ENCODE results near the gene PHF12. TPM values are rescaled to one million over a fixed set of nuclear protein-coding genes. Genes with fewer than 3 reads are reported as not detected.

Gene PHF12
- total and polyA plus RNA-seq, 10 donors: 16.2 to 118 (median 76.1) TPM

DNA sequence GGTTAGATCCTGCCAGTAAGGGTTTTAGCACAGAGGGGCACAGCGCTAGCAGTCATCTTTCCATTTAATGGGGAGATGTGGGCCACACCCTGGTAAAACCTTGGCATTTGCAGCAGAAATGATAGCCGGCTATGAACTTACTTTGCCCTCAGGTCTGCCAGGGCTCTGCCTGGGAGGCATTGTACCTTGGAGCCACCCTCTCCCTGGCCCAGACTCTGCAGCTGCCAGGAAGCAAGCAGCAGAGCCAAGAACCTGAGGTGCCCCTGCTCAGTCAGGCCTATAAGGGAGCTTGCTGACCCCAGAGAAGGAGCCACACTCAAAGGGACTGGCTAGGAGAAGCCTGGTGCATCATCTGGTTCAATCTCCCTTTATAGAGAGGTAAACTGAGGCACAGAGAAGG is 23.7 kb upstream of the PHF12 start:
- no peaks in the 10 kb centered on the region for H3K9me3 ChIP-seq
- no peak for DNase-seq
- H3K4me3 ChIP-seq: no peak overlapping the region
- intact Hi-C loops (cut with DNase I; ENCODE audit: low total_unique reads): no loop called here
- no peaks in the 10 kb centered on the region for H3K36me3 ChIP-seq
- H3K27ac ChIP-seq: no peak overlapping the region
- WGBS, 5 donors: 80 to 96% (median 93%) methylated on average over 2 of the region's 2 CpGs
- peaks cover 0 to 3% (median 0%) of the 10 kb centered on the region in 7 donors for H3K27me3 ChIP-seq (replicated peaks in 1 of 7)
- peaks cover 0 to 25% (median 4%) of the 10 kb centered on the region in 6 donors for H3K4me1 ChIP-seq
- TF ChIP-seq, protein P1, sequence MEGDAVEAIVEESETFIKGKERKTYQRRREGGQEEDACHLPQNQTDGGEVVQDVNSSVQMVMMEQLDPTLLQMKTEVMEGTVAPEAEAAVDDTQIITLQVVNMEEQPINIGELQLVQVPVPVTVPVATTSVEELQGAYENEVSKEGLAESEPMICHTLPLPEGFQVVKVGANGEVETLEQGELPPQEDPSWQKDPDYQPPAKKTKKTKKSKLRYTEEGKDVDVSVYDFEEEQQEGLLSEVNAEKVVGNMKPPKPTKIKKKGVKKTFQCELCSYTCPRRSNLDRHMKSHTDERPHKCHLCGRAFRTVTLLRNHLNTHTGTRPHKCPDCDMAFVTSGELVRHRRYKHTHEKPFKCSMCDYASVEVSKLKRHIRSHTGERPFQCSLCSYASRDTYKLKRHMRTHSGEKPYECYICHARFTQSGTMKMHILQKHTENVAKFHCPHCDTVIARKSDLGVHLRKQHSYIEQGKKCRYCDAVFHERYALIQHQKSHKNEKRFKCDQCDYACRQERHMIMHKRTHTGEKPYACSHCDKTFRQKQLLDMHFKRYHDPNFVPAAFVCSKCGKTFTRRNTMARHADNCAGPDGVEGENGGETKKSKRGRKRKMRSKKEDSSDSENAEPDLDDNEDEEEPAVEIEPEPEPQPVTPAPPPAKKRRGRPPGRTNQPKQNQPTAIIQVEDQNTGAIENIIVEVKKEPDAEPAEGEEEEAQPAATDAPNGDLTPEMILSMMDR (IDR thresholded peaks at IDR 0.05 in 8 of 11, conservative IDR thresholded peaks at IDR 0.05 in 3 of 11): no peak
- TF ChIP-seq POLR2A (IDR thresholded peaks at IDR 0.05) (no peak), POLR2AphosphoS5 (IDR thresholded peaks at IDR 0.05) (no peak)

DNA sequence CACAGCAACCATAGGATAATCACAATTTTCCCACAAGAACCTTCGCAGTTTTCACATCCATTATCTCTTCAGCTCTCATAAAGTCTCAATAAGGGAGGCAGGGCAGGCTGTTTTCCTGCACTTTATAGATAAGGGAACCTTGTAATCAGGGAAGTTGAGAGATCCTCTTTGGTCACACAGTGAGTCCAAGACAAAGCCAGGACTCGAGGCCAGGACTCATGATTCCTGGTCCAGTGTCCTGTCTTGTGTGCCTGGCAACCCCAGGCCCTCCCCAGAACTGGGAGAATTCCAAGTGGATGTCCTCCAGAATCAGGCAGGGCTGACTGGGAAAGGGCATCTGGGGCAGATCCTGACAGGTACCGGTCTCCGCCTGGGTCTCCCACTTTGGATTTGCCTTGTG is 23.1 kb upstream of the PHF12 start:
- peaks cover 0 to 27% (median 4%) of the 10 kb centered on the region in 6 donors for H3K4me1 ChIP-seq
- WGBS, 5 donors: 77 to 89% (median 79%) methylated on average over 4 of the region's 4 CpGs
- no peak overlapping the region for H3K27ac ChIP-seq
- intact Hi-C loops (cut with DNase I; ENCODE audit: low total_unique reads): no loop called here
- TF ChIP-seq POLR2A (IDR thresholded peaks at IDR 0.05): no peak
- TF ChIP-seq, protein P1 (IDR thresholded peaks at IDR 0.05 in 8 of 11, conservative IDR thresholded peaks at IDR 0.05 in 3 of 11): no peak
- TF ChIP-seq POLR2AphosphoS5 (IDR thresholded peaks at IDR 0.05): no peak
- no peak for DNase-seq
- no peaks in the 10 kb centered on the region for H3K9me3 ChIP-seq
- no peak overlapping the region for H3K4me3 ChIP-seq
- no peaks in the 10 kb centered on the region for H3K36me3 ChIP-seq
- peaks cover 0 to 3% (median 0%) of the 10 kb centered on the region in 7 donors for H3K27me3 ChIP-seq (replicated peaks in 1 of 7)

DNA sequence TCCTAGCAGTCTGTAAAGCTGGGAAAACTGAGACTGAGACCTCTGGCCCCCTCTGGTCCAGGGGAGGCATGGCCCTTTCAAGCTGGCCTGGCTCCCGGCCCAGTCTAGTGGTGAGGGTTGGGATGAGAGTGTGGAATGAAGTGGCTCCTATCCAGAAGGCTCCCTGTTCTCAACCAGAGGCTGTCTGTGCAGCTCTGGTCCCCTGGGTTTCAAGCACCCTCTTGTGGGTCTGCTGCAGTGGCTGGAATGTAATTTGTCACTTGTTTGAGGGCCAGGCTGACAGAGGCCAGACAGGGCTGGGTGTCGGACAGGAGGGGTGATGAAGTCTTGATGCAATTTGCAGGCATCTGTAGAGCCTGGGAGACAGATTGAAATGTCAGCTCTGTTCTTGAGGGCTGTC is 22.1 kb upstream of the PHF12 start:
- Histone ChIP-seq H3K27ac (no peak overlapping the region), H3K4me1 (peaks cover 0 to 36% (median 6%) of the 10 kb centered on the region in 6 donors), H3K9me3 (no peaks in the 10 kb centered on the region), H3K4me3 (no peak overlapping the region), H3K27me3 (replicated peaks in 1 of 7) (peaks cover 0 to 3% (median 0%) of the 10 kb centered on the region in 7 donors), H3K36me3 (no peaks in the 10 kb centered on the region)
- DNase-seq: no peak
- no peak for TF ChIP-seq POLR2A (IDR thresholded peaks at IDR 0.05)
- TF ChIP-seq, protein P1 (IDR thresholded peaks at IDR 0.05 in 8 of 11, conservative IDR thresholded peaks at IDR 0.05 in 3 of 11): peak in 1 of 11 experiments; percentile 11
- peak in 1 of 3 donors; percentile 14 for TF ChIP-seq POLR2AphosphoS5 (IDR thresholded peaks at IDR 0.05)
- WGBS, 5 donors: 76 to 86% (median 81%) methylated on average over 2 of the region's 2 CpGs
- intact Hi-C loops (cut with DNase I; ENCODE audit: low total_unique reads): no loop called here

DNA sequence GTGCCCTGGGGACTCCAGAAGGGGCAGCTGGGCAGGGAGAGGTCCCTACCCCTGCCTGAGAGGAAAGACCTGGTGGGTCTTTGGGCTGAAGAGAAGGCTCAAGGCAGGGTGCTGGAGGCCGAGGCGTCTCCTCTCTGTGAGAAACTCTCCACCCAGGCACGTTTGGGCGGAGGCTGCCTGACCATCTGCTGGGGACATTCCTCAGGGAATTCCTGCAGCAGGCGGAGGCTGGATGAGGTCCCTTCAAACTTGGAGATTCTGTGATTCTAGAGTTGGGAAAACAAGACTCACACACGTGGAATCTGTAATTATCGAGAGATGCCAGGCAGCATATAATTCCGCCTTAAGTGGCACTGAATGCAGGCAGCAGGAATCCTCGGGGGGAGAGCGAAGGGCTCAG is 21.1 kb upstream of the PHF12 start:
- intact Hi-C loops (cut with DNase I; ENCODE audit: low total_unique reads): no loop called here
- H3K36me3 ChIP-seq: no peaks in the 10 kb centered on the region
- no peaks in the 10 kb centered on the region for H3K27me3 ChIP-seq (replicated peaks in 1 of 7)
- no peak for DNase-seq
- no peak overlapping the region for H3K27ac ChIP-seq
- H3K4me3 ChIP-seq: no peak overlapping the region
- WGBS, 5 donors: 81 to 93% (median 85%) methylated on average over 10 of the region's 10 CpGs
- TF ChIP-seq POLR2AphosphoS5 (IDR thresholded peaks at IDR 0.05) (no peak), POLR2A (IDR thresholded peaks at IDR 0.05) (no peak)
- TF ChIP-seq, protein P1 (IDR thresholded peaks at IDR 0.05 in 8 of 11, conservative IDR thresholded peaks at IDR 0.05 in 3 of 11): no peak
- no peaks in the 10 kb centered on the region for H3K9me3 ChIP-seq
- H3K4me1 ChIP-seq: peaks cover 0 to 45% (median 10%) of the 10 kb centered on the region in 6 donors
